Activated CD4-positive, CD25-positive, alpha-beta regulatory T cell (primary cell): ENCODE measurements around the gene EXOSC6.
A peak's percentile ranks its signal among the peaks of the same experiment; 100 is the strongest.
"Not testable (repeated sequence)": the region's sequence is repeated elsewhere in the genome, so short reads cannot be mapped to it uniquely, and the experiment has no call there.

Experiments
- DNase-seq, 4 experiments: peaks; one replicate each; lab custom pipeline; 2025; lab: John Stamatoyannopoulos, UW

The EXOSC6 gene

GRCh38 chr16:70254965-70255286, 3.2 kb upstream of the EXOSC6 start:
- no peak for DNase-seq

GRCh38 chr16:70254180-70254964, 2.6 kb upstream of the EXOSC6 start:
- no peak for DNase-seq

GRCh38 chr16:70253291-70254106, 1.8 kb upstream of the EXOSC6 start:
- peak in 1 of 4 experiments; percentile 8 for DNase-seq

- peak in 1 of 4 experiments; percentile 11 for DNase-seq
Measured at GRCh38 chr16:70252355-70252988, 732 bp upstream of the EXOSC6 start.

- DNase-seq = peak in 3 of 4 experiments; percentile 6 to 58 (median 39)
Measured at GRCh38 chr16:70250748-70251628, 752 bp downstream of the EXOSC6 start.

- DNase-seq = not testable (repeated sequence)
Measured at GRCh38 chr16:70249697-70250096, 2.0 kb downstream of the EXOSC6 start.

GRCh38 chr16:70238773-70239172, 13.0 kb downstream of the EXOSC6 start:
- not testable (repeated sequence) for DNase-seq

GRCh38 chr16:70231831-70232230, 19.9 kb downstream of the EXOSC6 start:
- DNase-seq = not testable (repeated sequence)

- DNase-seq = not testable (repeated sequence)
Measured at GRCh38 chr16:70226024-70226423, 25.7 kb downstream of the EXOSC6 start.

- DNase-seq = not testable (repeated sequence)
Measured at GRCh38 chr16:70225430-70225829, 26.3 kb downstream of the EXOSC6 start.

GRCh38 chr16:70224645-70225044, 27.1 kb downstream of the EXOSC6 start:
- DNase-seq = not testable (repeated sequence)

- DNase-seq = not testable (repeated sequence)
Measured at GRCh38 chr16:70223971-70224513, 27.7 kb downstream of the EXOSC6 start.

GRCh38 chr16:70223216-70223615, 28.5 kb downstream of the EXOSC6 start:
- DNase-seq = not testable (repeated sequence)

GRCh38 chr16:70222574-70222973, 29.2 kb downstream of the EXOSC6 start:
- not testable (repeated sequence) for DNase-seq

- DNase-seq = not testable (repeated sequence)
Measured at GRCh38 chr16:70218586-70218985, 33.2 kb downstream of the EXOSC6 start.

GRCh38 chr16:70206382-70206781, 45.4 kb downstream of the EXOSC6 start:
- not testable (repeated sequence) for DNase-seq

- DNase-seq = not testable (repeated sequence)
Measured at GRCh38 chr16:70204668-70205405, 46.9 kb downstream of the EXOSC6 start.

GRCh38 chr16:70204010-70204409, 47.7 kb downstream of the EXOSC6 start:
- not testable (repeated sequence) for DNase-seq

GRCh38 chr16:70203508-70203907, 48.2 kb downstream of the EXOSC6 start:
- DNase-seq = not testable (repeated sequence)

- not testable (repeated sequence) for DNase-seq
Measured at GRCh38 chr16:70200063-70200462, 51.7 kb downstream of the EXOSC6 start.
